HCT116 (cell line): ENCODE data around the gene TNF.
A peak's percentile ranks its signal among the peaks of the same experiment; 100 is the strongest.

Source experiments
- CTCF ChIP-seq, 3 experiments: fragments of 200-600 bp in 1 of 3; sonication (generic) in 1 of 3; IDR thresholded peaks in 2 of 3; conservative IDR thresholded peaks in 1 of 3; 2 replicates each; pipeline ENCODE4 v1.5.1; 2012 to 2017; ENCODE audit warnings: low read depth in 2 of 3, low read length in 2 of 3, antibody characterized with exemption in 1 of 3, borderline replicate concordance in 1 of 3, control low read depth in 1 of 3, mild to moderate bottlenecking in 1 of 3, mixed read lengths in 1 of 3, mixed run types in 1 of 3, moderate library complexity in 1 of 3; ENCODE audit not compliant: insufficient read depth in 1 of 3
- EZH2 ChIP-seq: fragments of 200-600 bp; sonication (generic); IDR thresholded peaks from 2 replicates; pipeline ENCODE4 v1.6.1; 2017; ENCODE audit warnings: antibody characterized with exemption, mixed run types
- EZH2phosphoT487 ChIP-seq: fragments of 200-600 bp; IDR thresholded peaks from 2 replicates; pipeline ENCODE4 v1.6.1; 2018; ENCODE audit warnings: antibody characterized with exemption, borderline replicate concordance
- FOSL1 ChIP-seq: IDR thresholded peaks from 2 replicates; pipeline ENCODE4 v1.6.1; 2012; ENCODE audit warnings: low read depth
- JUND ChIP-seq: IDR thresholded peaks from 2 replicates; pipeline ENCODE4 v1.6.1; 2012
- POLR2A ChIP-seq: IDR thresholded peaks from 2 replicates; pipeline ENCODE4 v1.7.0; 2011; ENCODE audit warnings: borderline replicate concordance; ENCODE audit not compliant: insufficient read depth, insufficient read length; ENCODE audit errors: extremely low read depth
- POLR2AphosphoS5 ChIP-seq: IDR thresholded peaks from 2 replicates; pipeline ENCODE4 v1.6.1; 2011; ENCODE audit warnings: mild to moderate bottlenecking, low read depth, low read length, moderate library complexity
- TCF7L2 ChIP-seq: IDR thresholded peaks from 2 replicates; pipeline ENCODE4 v1.7.0; 2011; ENCODE audit warnings: borderline replicate concordance, inconsistent platforms; ENCODE audit not compliant: insufficient read depth, insufficient read length; ENCODE audit errors: extremely low read depth
- TF ChIP-seq, protein P1 (sequence below): IDR thresholded peaks from 2 replicates; pipeline ENCODE4 v1.6.1; 2012; ENCODE audit warnings: low read depth
- TF ChIP-seq, protein P2 (sequence below): IDR thresholded peaks from 2 replicates; pipeline ENCODE4 v1.6.1; 2012

DNA sequence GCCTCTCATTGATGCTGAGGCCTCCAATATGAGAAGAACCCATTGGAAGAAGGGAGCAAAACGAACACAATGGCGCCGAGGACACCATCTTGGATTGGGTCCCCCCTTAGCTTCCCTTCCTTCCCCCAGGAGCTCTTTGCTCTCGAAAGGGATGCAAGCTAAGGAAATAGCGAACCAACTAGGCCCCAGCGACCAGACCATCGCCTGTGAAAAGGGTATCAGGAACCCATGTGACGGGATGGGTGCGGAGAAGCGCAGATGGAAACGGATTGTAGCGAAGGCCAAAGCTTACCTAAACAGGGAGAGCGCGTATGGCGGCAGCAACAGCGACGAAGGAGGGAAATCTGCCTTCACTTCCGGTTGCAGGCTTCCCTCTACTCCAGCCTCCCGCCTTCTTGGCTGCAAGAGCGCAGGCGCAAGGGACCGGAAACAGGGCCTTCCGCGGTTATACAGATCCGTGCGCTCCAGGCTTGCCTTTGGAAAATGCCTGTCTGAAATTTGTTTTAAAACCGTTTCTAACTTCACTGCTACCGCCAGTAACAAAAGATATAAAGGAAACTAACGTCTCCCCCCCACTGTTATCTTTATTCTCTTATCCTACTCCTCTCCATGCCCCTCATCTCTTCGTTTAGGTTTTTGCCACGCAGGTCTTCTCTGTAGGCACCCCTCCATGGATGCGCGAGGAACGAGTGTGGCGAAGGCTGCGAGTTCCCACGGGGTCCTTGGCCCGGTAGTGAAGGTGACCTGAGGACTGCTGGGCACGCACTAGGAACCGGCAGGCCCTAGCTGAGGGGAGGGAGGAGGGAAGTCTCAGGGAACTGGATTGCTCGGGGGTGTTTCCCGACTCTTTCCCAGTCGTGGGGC lies 33.5 kb upstream of the TNF start, which contains the start of gene DDX39B:
- TF ChIP-seq POLR2A (peak; percentile 79), EZH2phosphoT487 (no peak), CTCF (IDR thresholded peaks at IDR 0.05 in 2 of 3, conservative IDR thresholded peaks at IDR 0.05 in 1 of 3; ENCODE audit: borderline replicate concordance in 1 of 3, insufficient read depth in 1 of 3, low read depth in 2 of 3, low read length in 2 of 3) (no peak), EZH2 (no peak), POLR2AphosphoS5 (peak; percentile 95), JUND (no peak), FOSL1 (no peak), TCF7L2 (peak; percentile 9)
- TF ChIP-seq, protein P1, sequence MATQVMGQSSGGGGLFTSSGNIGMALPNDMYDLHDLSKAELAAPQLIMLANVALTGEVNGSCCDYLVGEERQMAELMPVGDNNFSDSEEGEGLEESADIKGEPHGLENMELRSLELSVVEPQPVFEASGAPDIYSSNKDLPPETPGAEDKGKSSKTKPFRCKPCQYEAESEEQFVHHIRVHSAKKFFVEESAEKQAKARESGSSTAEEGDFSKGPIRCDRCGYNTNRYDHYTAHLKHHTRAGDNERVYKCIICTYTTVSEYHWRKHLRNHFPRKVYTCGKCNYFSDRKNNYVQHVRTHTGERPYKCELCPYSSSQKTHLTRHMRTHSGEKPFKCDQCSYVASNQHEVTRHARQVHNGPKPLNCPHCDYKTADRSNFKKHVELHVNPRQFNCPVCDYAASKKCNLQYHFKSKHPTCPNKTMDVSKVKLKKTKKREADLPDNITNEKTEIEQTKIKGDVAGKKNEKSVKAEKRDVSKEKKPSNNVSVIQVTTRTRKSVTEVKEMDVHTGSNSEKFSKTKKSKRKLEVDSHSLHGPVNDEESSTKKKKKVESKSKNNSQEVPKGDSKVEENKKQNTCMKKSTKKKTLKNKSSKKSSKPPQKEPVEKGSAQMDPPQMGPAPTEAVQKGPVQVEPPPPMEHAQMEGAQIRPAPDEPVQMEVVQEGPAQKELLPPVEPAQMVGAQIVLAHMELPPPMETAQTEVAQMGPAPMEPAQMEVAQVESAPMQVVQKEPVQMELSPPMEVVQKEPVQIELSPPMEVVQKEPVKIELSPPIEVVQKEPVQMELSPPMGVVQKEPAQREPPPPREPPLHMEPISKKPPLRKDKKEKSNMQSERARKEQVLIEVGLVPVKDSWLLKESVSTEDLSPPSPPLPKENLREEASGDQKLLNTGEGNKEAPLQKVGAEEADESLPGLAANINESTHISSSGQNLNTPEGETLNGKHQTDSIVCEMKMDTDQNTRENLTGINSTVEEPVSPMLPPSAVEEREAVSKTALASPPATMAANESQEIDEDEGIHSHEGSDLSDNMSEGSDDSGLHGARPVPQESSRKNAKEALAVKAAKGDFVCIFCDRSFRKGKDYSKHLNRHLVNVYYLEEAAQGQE: no peak
- TF ChIP-seq, protein P2, sequence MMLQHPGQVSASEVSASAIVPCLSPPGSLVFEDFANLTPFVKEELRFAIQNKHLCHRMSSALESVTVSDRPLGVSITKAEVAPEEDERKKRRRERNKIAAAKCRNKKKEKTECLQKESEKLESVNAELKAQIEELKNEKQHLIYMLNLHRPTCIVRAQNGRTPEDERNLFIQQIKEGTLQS: no peak
